Epithelial cell of proximal tubule (primary cell): ENCODE results near the gene DIAPH1. TPM values are rescaled to one million over a fixed set of nuclear protein-coding genes. Genes with fewer than 3 reads are reported as not detected.
A peak's percentile ranks its signal among the peaks of the same experiment; 100 is the strongest.

Experiments
- DNase-seq: peaks from one replicate; pipeline ENCODE4 v3.0.0-alpha.2; 2011; ENCODE audit warnings: low read depth
- H3K4me3 ChIP-seq: 2 replicates; pipeline ENCODE4 v1.5.1; 2011; ENCODE audit warnings: low read depth, mild to moderate bottlenecking, low read length
- total RNA-seq: library from RNA; depleted of rRNA; stranded (reverse); fragments of >200 nt; gene quantifications from 2 replicates; pipeline ENCODE4 v1.2.3, GENCODE V29; 2015
- TF ChIP-seq, protein P1 (sequence below): conservative IDR thresholded peaks from 2 replicates; pipeline ENCODE4 v1.5.1; 2012; ENCODE audit warnings: low read depth, mild to moderate bottlenecking, low read length

The DIAPH1 gene
- total RNA-seq, 1 donor from 2014 or later = 94.0 TPM

DNA sequence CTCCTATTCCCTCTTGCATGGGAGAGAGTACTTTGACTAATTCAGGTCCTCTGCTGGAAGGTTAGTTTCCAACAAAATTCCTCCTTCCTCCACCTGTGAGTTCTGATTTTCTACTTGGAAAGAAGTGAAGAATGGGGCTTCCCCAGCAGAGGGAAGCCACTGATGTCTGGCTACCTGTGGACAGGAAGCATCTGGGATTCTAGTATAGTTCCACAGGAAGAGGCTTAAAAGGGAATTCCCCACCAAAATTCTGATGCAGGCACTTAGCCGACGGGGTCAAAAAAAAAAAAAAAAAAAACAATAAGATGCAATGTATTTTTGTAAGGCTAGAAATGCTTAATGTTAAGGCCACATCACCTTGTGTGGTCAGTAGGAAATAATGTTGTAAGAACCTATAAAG is 96.5 kb downstream of the DIAPH1 start:
- TF ChIP-seq, protein P1, sequence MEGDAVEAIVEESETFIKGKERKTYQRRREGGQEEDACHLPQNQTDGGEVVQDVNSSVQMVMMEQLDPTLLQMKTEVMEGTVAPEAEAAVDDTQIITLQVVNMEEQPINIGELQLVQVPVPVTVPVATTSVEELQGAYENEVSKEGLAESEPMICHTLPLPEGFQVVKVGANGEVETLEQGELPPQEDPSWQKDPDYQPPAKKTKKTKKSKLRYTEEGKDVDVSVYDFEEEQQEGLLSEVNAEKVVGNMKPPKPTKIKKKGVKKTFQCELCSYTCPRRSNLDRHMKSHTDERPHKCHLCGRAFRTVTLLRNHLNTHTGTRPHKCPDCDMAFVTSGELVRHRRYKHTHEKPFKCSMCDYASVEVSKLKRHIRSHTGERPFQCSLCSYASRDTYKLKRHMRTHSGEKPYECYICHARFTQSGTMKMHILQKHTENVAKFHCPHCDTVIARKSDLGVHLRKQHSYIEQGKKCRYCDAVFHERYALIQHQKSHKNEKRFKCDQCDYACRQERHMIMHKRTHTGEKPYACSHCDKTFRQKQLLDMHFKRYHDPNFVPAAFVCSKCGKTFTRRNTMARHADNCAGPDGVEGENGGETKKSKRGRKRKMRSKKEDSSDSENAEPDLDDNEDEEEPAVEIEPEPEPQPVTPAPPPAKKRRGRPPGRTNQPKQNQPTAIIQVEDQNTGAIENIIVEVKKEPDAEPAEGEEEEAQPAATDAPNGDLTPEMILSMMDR = no peak
- no peak overlapping the region for H3K4me3 ChIP-seq
- DNase-seq = no peak

DNA sequence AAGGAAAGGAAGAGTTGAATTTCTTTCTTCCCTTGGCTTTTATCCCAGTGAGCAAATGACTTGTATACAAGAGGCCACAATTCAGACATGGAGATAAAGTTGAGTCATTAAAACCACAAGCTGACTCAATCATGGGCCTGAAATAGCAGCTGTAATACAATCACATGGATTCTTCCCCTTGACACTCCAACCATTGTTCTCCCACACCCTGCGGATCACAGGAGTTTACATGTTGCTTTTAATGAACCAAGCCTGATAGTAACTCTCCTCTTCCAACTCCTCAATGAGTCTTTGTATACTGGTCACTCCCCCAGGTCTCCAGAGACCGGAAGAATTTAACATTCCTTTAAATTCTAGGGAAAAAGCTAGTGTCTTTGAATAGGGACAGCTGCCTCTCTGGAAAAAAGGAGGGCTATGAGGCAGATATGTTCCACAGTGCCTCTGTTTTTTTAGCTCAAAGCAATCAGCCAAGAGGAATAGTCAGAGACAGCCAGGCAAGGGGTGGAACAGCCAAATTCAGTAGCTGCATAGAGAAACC is 97.5 kb downstream of the DIAPH1 start:
- H3K4me3 ChIP-seq = no peak overlapping the region
- TF ChIP-seq, protein P1 = no peak

DNA sequence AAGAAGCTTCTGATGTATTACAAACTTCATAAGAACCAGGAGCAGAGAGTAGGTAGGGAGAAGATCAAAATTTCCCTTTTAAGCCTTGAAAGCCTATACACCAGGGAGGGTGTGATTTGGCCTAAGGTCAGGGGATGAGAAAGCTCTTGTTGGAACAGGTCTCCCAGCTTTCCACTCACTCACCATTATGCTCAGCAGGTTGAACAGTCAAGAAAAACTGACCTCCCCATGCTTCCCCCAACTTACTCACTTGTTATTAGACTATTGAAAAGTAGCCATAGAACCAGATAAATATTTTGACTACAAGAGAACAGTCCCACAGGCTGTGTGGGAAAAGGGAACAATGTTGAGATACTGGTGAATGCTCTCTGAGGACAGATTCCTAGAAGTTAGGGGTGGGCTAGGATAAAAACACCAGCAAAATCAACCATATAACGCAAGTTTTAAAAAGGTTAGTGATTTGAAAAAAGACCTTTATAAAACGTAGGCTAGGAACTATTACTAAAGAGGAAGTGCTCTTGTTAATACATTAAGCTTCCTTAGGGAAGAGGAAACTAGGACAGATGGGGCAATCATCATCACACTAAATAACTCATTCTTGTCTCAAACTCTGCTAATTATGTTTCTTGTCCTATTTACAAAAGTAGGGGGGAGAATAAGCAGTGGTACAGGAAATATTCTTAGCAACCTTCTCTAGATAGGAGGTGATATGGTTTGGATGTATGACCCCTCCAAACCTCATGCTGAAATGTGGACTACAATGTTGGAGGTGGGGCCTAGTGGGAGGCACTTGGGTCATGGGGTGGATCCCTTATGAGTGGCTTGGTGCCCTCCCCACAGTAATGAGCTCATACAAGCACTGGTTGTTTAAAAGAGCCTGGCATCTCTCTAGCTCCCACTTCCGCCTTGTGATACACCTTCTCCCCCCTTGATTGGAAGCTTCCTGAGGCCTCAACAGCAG is 98.9 kb downstream of the DIAPH1 start:
- DNase-seq = no peak
- H3K4me3 ChIP-seq = no peak overlapping the region
- TF ChIP-seq, protein P1 = no peak

More for the DNA sequence above, 97.5 kb downstream of the DIAPH1 start:
- peak; percentile 98 for DNase-seq

DNA sequence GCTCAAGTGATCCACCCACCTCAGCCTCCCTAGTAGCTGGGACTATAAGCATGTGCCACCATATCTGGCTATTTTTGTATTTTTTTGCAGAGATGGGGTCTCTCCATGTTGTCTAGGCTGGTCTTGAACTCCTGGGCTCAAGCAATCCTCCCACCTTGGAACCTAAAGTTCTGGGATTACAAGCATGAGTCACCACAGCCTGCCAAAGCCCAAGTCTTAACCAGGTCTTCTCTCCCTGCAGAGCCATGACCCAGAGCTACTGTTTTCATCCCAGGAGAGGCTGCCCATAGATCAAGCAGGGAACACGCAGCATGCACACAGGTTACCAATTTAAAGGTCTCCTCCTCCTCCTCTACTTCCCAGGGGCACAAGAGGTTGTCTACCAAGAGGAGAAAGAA is 100.2 kb downstream of the DIAPH1 start:
- DNase-seq = no peak
- H3K4me3 ChIP-seq = no peak overlapping the region
- TF ChIP-seq, protein P1 = no peak

DNA sequence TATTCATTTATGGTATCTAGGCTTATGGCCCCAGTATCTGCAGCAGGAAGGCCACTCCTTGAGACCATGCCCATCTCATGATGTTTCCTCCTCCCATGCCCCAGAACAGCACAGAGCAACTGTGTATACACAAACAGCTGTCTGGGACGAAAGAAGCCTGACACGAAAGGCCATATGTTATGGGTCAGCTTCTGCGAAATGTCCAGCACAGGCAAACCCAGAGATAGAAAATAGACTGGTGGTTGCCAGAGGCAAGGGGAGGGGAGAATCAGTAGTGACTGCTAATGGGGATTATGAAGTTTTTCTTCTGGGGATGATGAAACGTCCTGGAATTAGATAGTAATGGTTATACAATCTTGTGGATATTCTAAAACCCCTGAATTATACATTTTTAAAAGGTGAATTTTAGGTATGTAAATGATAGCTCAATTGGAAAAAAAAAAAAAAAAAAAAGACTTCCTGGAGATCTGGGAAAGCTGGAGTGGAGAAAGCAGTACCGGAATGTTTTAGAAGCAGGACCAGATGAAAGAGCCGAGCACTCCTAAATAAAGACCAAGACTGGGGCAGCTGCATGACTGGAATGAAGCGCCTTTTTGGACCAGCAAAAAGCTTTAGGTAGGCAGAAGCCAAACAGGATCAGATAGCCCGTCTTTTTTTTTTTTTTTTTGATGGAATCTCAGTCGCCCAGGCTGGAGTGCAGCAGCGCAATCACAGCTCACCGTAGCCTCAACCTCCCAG is 100.8 kb downstream of the DIAPH1 start:
- H3K4me3 ChIP-seq = no peak overlapping the region
- DNase-seq = no peak
- TF ChIP-seq, protein P1 = no peak

DNA sequence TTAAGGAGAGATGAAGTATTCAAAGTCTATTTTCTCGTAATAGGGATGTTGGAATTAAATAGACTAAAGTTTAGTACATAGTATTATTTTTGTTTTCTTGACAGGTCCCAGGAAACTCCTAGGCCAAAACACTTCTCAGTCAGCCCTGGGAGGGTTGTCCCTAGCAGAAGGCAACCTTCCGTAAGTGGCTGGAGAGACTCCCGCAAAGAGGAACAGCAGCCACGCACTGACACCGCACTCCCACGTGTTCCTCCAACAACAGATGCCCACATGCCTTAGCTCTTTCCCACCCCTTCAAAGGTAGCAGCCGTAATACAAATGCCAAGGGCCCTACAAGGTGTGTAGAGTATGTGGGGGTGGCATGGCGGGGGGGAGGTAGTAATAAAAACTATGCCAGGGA is 101.5 kb downstream of the DIAPH1 start:
- DNase-seq = no peak
- TF ChIP-seq, protein P1 = no peak
- H3K4me3 ChIP-seq = no peak overlapping the region
